Cardiac fibroblast (primary cell): ENCODE results near the gene DBF4B.
"Not testable (repeated sequence)": the region's sequence is repeated elsewhere in the genome, so short reads cannot be mapped to it uniquely, and the experiment has no call there.

Experiments used
- DNase-seq, 2 donors: peaks; one replicate each; pipeline versions ENCODE4 v3.0.0 to v3.0.0-alpha.2; 2010; ENCODE audit warnings: low read depth in 2 of 2
- H3K4me3 ChIP-seq, 2 donors: replicated peaks in 1 of 2; 1 replicate in 1 of 2; 2 replicates in 1 of 2; pipeline ENCODE4 v1.5.1; 2011; ENCODE audit warnings: low read depth in 2 of 2, low read length in 2 of 2, mild to moderate bottlenecking in 2 of 2, moderate library complexity in 1 of 2
- TF ChIP-seq, protein P1 (sequence below): IDR thresholded peaks from one replicate; pipeline ENCODE4 v1.5.1; 2011; ENCODE audit warnings: low read depth, mild to moderate bottlenecking, low read length, inconsistent platforms

DBF4B gene

GRCh38 chr17:44673893-44674292 is 34.6 kb upstream of the DBF4B start:
- TF ChIP-seq, protein P1, sequence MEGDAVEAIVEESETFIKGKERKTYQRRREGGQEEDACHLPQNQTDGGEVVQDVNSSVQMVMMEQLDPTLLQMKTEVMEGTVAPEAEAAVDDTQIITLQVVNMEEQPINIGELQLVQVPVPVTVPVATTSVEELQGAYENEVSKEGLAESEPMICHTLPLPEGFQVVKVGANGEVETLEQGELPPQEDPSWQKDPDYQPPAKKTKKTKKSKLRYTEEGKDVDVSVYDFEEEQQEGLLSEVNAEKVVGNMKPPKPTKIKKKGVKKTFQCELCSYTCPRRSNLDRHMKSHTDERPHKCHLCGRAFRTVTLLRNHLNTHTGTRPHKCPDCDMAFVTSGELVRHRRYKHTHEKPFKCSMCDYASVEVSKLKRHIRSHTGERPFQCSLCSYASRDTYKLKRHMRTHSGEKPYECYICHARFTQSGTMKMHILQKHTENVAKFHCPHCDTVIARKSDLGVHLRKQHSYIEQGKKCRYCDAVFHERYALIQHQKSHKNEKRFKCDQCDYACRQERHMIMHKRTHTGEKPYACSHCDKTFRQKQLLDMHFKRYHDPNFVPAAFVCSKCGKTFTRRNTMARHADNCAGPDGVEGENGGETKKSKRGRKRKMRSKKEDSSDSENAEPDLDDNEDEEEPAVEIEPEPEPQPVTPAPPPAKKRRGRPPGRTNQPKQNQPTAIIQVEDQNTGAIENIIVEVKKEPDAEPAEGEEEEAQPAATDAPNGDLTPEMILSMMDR: no peak
- no peak for DNase-seq
- no peak overlapping the region for H3K4me3 ChIP-seq

DNA sequence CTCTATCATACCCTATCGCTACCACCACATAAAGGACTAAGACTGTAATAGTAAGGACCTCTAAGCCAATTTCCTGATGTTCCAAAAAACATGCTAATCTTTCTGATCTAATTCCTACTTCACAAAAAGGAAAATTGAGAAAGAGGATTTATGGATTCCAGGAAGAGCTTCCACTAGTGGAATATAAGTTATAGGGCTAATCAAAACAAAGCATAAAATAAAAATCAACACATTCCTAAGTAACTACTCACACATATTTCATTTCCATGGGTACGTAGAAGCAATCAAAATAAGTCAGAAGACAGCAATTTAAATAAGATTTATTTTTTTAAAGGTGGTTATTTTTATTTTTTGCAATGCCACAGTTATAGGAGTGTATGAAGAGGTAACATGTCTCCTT is 31.3 kb upstream of the DBF4B start:
- TF ChIP-seq, protein P1: no peak
- DNase-seq: peak; percentile 34 to 39
- no peak overlapping the region for H3K4me3 ChIP-seq

DNA sequence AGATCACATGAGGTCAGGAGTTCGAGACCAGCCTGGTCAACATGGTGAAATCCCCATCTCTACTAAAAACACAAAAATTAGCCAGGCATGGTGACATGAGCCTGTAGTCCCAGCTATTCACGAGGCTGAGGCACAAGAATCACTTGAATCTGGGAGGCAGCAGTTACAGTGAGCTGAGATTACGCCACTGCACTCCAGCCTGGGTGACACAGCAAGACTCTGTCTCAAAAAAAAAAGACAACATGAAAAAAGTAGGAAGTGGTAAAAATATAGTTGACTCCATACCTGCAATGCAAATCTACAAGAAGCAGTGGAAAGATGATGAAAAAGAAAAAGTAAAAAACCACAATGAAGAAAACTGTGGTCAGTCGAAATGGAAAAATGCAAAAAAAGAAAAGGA is 25.2 kb upstream of the DBF4B start:
- DNase-seq, H3K4me3 ChIP-seq: not testable (repeated sequence)

DNA sequence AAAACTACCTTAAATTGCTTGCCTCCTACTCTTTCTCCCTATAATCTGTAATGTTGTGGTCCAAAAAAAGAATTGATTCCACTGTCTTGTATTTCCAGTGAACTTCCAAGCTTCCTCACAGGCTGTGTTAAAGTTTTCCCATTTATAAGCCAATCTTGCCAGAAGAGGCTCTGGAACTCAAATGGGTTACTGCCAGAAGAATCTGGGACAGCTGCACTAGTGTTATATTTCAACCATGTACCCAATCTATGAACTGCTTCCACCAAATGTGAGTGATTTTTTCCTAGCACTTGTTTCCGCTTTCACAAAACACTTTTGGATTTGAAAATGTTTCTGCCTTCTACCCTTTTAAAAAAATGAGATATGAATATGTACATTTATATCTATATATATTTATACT is 20.7 kb upstream of the DBF4B start:
- TF ChIP-seq, protein P1: no peak
- DNase-seq: no peak
- no peak overlapping the region for H3K4me3 ChIP-seq

DNA sequence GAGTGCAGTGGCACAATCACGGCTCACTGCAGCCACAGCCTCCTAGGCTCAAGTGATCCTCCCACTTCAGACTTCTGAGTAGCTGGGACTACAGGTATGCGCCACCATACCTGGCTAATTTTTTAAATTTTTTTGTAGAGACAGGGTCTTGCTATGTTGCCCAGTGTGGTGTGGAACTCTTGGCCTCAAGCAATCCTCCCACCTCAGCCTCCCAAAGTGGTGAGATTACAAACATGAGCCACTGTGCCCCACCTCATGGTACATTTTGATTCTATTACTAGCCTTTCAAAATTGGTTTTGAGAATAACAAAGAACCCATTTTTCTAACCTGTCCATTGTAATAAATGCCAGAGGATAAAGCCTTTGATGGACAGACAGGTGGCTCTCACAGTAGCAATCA is 20.3 kb upstream of the DBF4B start:
- TF ChIP-seq, protein P1: no peak
- no peak for DNase-seq
- H3K4me3 ChIP-seq: no peak overlapping the region

DNA sequence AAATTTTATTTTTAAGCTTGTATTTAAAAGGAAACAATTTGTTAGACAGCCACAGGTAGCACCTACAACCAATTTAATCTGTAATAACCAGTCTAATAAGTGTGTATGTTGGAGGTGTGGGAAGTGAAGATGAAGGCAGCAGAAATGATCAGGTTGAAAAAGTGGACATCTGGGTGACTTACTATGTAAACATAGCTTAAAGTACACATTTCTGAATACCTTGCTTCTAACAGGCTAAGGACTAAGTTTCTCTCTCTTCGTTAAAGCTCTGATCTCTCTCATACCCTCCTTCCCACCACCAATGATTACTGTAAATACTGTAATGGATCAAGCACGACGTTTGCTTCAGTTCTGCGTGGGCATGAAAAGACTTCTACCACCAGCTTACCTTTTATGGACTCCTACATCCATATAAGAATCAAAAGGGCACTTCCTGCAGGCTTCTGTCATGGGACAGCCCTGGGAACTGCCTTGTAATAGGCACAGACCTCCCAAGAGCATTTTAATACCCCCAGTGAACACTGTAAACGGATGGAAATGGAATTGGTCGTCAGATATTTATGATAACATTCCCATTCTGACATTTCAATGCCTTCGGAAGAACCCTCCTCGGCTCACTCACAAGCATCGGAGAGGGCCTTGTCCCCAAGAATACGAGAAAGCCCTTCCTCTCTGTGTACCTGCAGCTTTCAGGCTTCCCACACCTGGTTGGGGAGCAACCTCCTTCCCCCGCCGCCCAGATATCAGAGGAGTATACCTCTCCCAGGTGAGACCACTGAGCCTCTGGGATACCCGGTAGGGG is 19.6 kb upstream of the DBF4B start:
- TF ChIP-seq, protein P1: no peak
- DNase-seq: no peak

GRCh38 chr17:44689477-44690217 is 18.8 kb upstream of the DBF4B start, which contains the start of gene CCDC43:
TSS of gene CCDC43 (minus strand) at chr17:44689776. CDS start at chr17:44689753, 23 bp downstream.
- DNase-seq: peak; percentile 96 to 97
- TF ChIP-seq, protein P1: no peak

More for the DNA sequence above, 19.6 kb upstream of the DBF4B start:
- H3K4me3 ChIP-seq: peak overlapping the region; percentile 95 to 99

DNA sequence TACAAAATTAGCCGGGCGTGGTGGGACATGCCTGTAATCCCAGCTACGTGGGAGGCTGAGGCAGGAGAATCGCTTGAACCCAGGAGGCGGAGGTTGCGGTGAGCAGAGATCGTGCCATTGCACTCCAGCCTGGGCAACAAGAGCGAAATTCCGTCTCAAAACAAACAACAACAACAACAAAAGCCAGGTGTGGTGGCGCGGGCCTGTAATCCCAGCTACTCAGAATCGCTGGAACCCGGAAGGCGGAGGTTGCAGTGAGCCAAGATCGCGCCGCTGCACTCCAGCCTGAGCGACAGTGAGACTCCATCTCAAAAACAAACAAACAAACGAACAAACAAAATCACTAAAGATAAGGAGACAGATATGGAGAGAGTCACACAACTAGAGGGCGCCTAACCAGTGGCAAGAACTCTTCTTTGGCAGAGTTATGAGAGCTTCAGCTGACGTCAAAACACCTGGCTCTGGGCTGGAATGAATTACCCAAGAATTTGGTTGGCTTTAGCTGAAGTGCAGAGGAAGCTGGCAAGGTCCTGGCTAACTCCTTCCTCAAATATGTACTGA is 17.6 kb upstream of the DBF4B start:
- H3K4me3 ChIP-seq: not testable (repeated sequence)
- peak; percentile 21 to 30 for DNase-seq

More at GRCh38 chr17:44689477-44690217, 18.8 kb upstream of the DBF4B start, which contains the start of gene CCDC43:
- peak within 1 kb of the TSS; percentile 95 to 99 for H3K4me3 ChIP-seq
